ENCODE results near the gene TMEM131. TPM values are rescaled to one million over a fixed set of nuclear protein-coding genes. Genes with fewer than 3 reads are reported as not detected.

Gene TMEM131
- total RNA-seq, 1 donor from 2014 or later = 41.3 TPM

- TF ChIP-seq CTCF (conservative IDR thresholded peaks at IDR 0.05) = no peak
- Mint-ChIP-seq H3K27ac (no peak overlapping the region), H3K36me3 (peaks cover 16% of the 10 kb centered on the region), H3K4me1 (ENCODE audit: unreplicated experiment) (no peaks in the 10 kb centered on the region), H3K27me3 (no peaks in the 10 kb centered on the region), H3K4me3 (no peak overlapping the region), H3K9me3 (no peaks in the 10 kb centered on the region)
- no peak for DNase-seq (ENCODE audit: extremely low spot score, unreplicated experiment)
Observed at GRCh38 chr2:97819754-97820153, 176.0 kb downstream of the TMEM131 start.

- no peak for TF ChIP-seq CTCF (conservative IDR thresholded peaks at IDR 0.05)
- Mint-ChIP-seq H3K4me3 (no peak overlapping the region), H3K36me3 (peaks cover 18% of the 10 kb centered on the region), H3K9me3 (no peaks in the 10 kb centered on the region), H3K27me3 (no peaks in the 10 kb centered on the region), H3K4me1 (ENCODE audit: unreplicated experiment) (no peaks in the 10 kb centered on the region), H3K27ac (no peak overlapping the region)
- no peak for DNase-seq (ENCODE audit: extremely low spot score, unreplicated experiment)
Observed at GRCh38 chr2:97816411-97816810, 179.3 kb downstream of the TMEM131 start.

GRCh38 chr2:97812931-97813330 is 182.8 kb downstream of the TMEM131 start:
- no peaks in the 10 kb centered on the region for H3K9me3 Mint-ChIP-seq
- H3K27me3 Mint-ChIP-seq = no peaks in the 10 kb centered on the region
- H3K27ac Mint-ChIP-seq = no peak overlapping the region
- H3K4me1 Mint-ChIP-seq (ENCODE audit: unreplicated experiment) = no peaks in the 10 kb centered on the region
- TF ChIP-seq CTCF (conservative IDR thresholded peaks at IDR 0.05) = no peak
- peaks cover 18% of the 10 kb centered on the region for H3K36me3 Mint-ChIP-seq
- no peak overlapping the region for H3K4me3 Mint-ChIP-seq
- DNase-seq (ENCODE audit: extremely low spot score, unreplicated experiment) = no peak

GRCh38 chr2:97808816-97809215 is 186.9 kb downstream of the TMEM131 start:
- H3K4me1 Mint-ChIP-seq (ENCODE audit: unreplicated experiment) = no peaks in the 10 kb centered on the region
- TF ChIP-seq CTCF (conservative IDR thresholded peaks at IDR 0.05) = no peak
- H3K36me3 Mint-ChIP-seq = peaks cover 10% of the 10 kb centered on the region
- H3K9me3 Mint-ChIP-seq = no peaks in the 10 kb centered on the region
- H3K27me3 Mint-ChIP-seq = no peaks in the 10 kb centered on the region
- no peak for DNase-seq (ENCODE audit: extremely low spot score, unreplicated experiment)
- H3K27ac Mint-ChIP-seq = no peak overlapping the region
- no peak overlapping the region for H3K4me3 Mint-ChIP-seq

- no peaks in the 10 kb centered on the region for H3K4me1 Mint-ChIP-seq (ENCODE audit: unreplicated experiment)
- no peak overlapping the region for H3K27ac Mint-ChIP-seq
- H3K27me3 Mint-ChIP-seq = no peaks in the 10 kb centered on the region
- peaks cover 12% of the 10 kb centered on the region for H3K36me3 Mint-ChIP-seq
- no peak overlapping the region for H3K4me3 Mint-ChIP-seq
- peak; percentile 83 for DNase-seq (ENCODE audit: extremely low spot score, unreplicated experiment)
- no peaks in the 10 kb centered on the region for H3K9me3 Mint-ChIP-seq
- peak; percentile 98 for TF ChIP-seq CTCF (conservative IDR thresholded peaks at IDR 0.05)
Observed at GRCh38 chr2:97806738-97807618, 188.8 kb downstream of the TMEM131 start.

Measured in type B pancreatic cell (in vitro differentiated cells).